Fibroblast of skin of abdomen (primary cell): Measurements from ENCODE around the gene DSC1. TPM values are rescaled to one million over a fixed set of nuclear protein-coding genes. Genes with fewer than 3 reads are reported as not detected.
"Not testable (repeated sequence)": the region's sequence is repeated elsewhere in the genome, so short reads cannot be mapped to it uniquely, and the experiment has no call there.

ENCODE experiments used
- DNase-seq: peaks from one replicate; pipeline ENCODE4 v3.0.0-alpha.2; 2013
- polyA plus RNA-seq, 2 experiments: library from polyadenylated mRNA; unstranded; fragments of 120-200 nt; gene quantifications; one replicate each; pipeline ENCODE4 v1.2.1, GENCODE V29; 2013; ENCODE audit not compliant: insufficient read length in 2 of 2

Gene DSC1
- not detected for polyA plus RNA-seq (2013, experiment 1 of 2; ENCODE audit: insufficient read length)
- not detected for polyA plus RNA-seq (2013, experiment 2 of 2; ENCODE audit: insufficient read length)

- DNase-seq, result no peak
Observed at GRCh38 chr18:31162825-31163435, at the start of gene DSC1. Gene DSC1 (minus strand): TSS chr18:31162856. CDS start chr18:31162594, 262 bp downstream.

GRCh38 chr18:31211047-31211446, 48.4 kb upstream of the DSC1 start:
- DNase-seq, result no peak

GRCh38 chr18:31209041-31209440, 46.4 kb upstream of the DSC1 start:
- DNase-seq, result no peak

- DNase-seq, result no peak
Observed at GRCh38 chr18:31207391-31207790, 44.7 kb upstream of the DSC1 start.

GRCh38 chr18:31206787-31207381, 44.2 kb upstream of the DSC1 start:
- no peak for DNase-seq

- DNase-seq, result no peak
Observed at GRCh38 chr18:31206071-31206470, 43.4 kb upstream of the DSC1 start.

- DNase-seq, result no peak
Observed at GRCh38 chr18:31205273-31205672, 42.6 kb upstream of the DSC1 start.

- no peak for DNase-seq
Observed at GRCh38 chr18:31204833-31205232, 42.2 kb upstream of the DSC1 start.

GRCh38 chr18:31204166-31204565, 41.5 kb upstream of the DSC1 start:
- DNase-seq, result no peak

GRCh38 chr18:31203794-31204148, 41.1 kb upstream of the DSC1 start:
- no peak for DNase-seq

- DNase-seq, result no peak
Observed at GRCh38 chr18:31203096-31203793, 40.6 kb upstream of the DSC1 start.

- DNase-seq, result no peak
Observed at GRCh38 chr18:31199190-31199769, 36.6 kb upstream of the DSC1 start.

GRCh38 chr18:31197676-31198075, 35.0 kb upstream of the DSC1 start:
- DNase-seq, result no peak

- no peak for DNase-seq
Observed at GRCh38 chr18:31195063-31195462, 32.4 kb upstream of the DSC1 start.

- no peak for DNase-seq
Observed at GRCh38 chr18:31192086-31192776, 29.6 kb upstream of the DSC1 start.

GRCh38 chr18:31190919-31191318, 28.3 kb upstream of the DSC1 start:
- DNase-seq, result no peak

- DNase-seq, result no peak
Observed at GRCh38 chr18:31189757-31190156, 27.1 kb upstream of the DSC1 start.

- no peak for DNase-seq
Observed at GRCh38 chr18:31185186-31185950, 22.7 kb upstream of the DSC1 start.

- DNase-seq, result no peak
Observed at GRCh38 chr18:31183302-31183701, 20.6 kb upstream of the DSC1 start.

GRCh38 chr18:31177369-31177768, 14.7 kb upstream of the DSC1 start:
- DNase-seq, result not testable (repeated sequence)

GRCh38 chr18:31176531-31176930, 13.9 kb upstream of the DSC1 start:
- DNase-seq, result no peak
